ENCODE results near the gene SOS1. TPM values are rescaled to one million over a fixed set of nuclear protein-coding genes. Genes with fewer than 3 reads are reported as not detected.

SOS1 gene
- total and polyA plus RNA-seq, 4 donors = 3.9 to 97.6 (median 14.6) TPM

GRCh38 chr2:39114771-39115170 lies 6.1 kb downstream of the SOS1 start:
- Histone ChIP-seq H3K27ac (ENCODE audit: low read depth in 1 of 2, low read length in 1 of 2) (no peak overlapping the region), H3K27me3 (ENCODE audit: control insufficient read depth in 3 of 3, insufficient read depth in 3 of 3, low read length in 2 of 3) (no peaks in the 10 kb centered on the region), H3K36me3 (ENCODE audit: control insufficient read depth in 4 of 4, insufficient read depth in 4 of 4, low read length in 4 of 4) (peaks cover 0 to 8% (median 3%) of the 10 kb centered on the region in 4 donors), H3K4me1 (ENCODE audit: control insufficient read depth in 5 of 5, insufficient read depth in 5 of 5, low read length in 5 of 5) (peaks cover 0 to 18% (median 11%) of the 10 kb centered on the region in 5 donors), H3K4me3 (no peak overlapping the region), H3K9ac (ENCODE audit: insufficient read depth in 1 of 2, low read length in 2 of 2) (no peak overlapping the region), H3K9me3 (ENCODE audit: control insufficient read depth in 4 of 4, insufficient read depth in 3 of 4, low read length in 3 of 4) (no peaks in the 10 kb centered on the region)
- DNase-seq = no peak
- no peak for ATAC-seq (ENCODE audit: insufficient read depth, low FRiP score)
- 84 to 88% methylated on average over 3 of the region's 3 CpGs for WGBS, 2 donors
- no peak for TF ChIP-seq CTCF (IDR thresholded peaks at IDR 0.05; ENCODE audit: control extremely low read depth, extremely low read depth)

GRCh38 chr2:39109537-39109936 lies 11.3 kb downstream of the SOS1 start:
- H3K27ac ChIP-seq (ENCODE audit: low read depth in 1 of 2, low read length in 1 of 2) = no peak overlapping the region
- no peaks in the 10 kb centered on the region for H3K9me3 ChIP-seq (ENCODE audit: control insufficient read depth in 4 of 4, insufficient read depth in 3 of 4, low read length in 3 of 4)
- peaks cover 0 to 7% (median 4%) of the 10 kb centered on the region in 5 donors for H3K4me1 ChIP-seq (ENCODE audit: control insufficient read depth in 5 of 5, insufficient read depth in 5 of 5, low read length in 5 of 5)
- 39 to 90% methylated on average over 1 of the region's 1 CpG for WGBS, 2 donors
- no peak overlapping the region for H3K4me3 ChIP-seq
- no peaks in the 10 kb centered on the region for H3K27me3 ChIP-seq (ENCODE audit: control insufficient read depth in 3 of 3, insufficient read depth in 3 of 3, low read length in 2 of 3)
- ATAC-seq (ENCODE audit: insufficient read depth, low FRiP score) = no peak
- no peak for DNase-seq
- no peak for TF ChIP-seq CTCF (IDR thresholded peaks at IDR 0.05; ENCODE audit: control extremely low read depth, extremely low read depth)
- no peak overlapping the region for H3K9ac ChIP-seq (ENCODE audit: insufficient read depth in 1 of 2, low read length in 2 of 2)
- H3K36me3 ChIP-seq (ENCODE audit: control insufficient read depth in 4 of 4, insufficient read depth in 4 of 4, low read length in 4 of 4) = peaks cover 0 to 7% (median 2%) of the 10 kb centered on the region in 4 donors

- DNase-seq (no peak), ATAC-seq (ENCODE audit: insufficient read depth, low FRiP score) (no peak)
- H3K36me3 ChIP-seq (ENCODE audit: control insufficient read depth in 4 of 4, insufficient read depth in 4 of 4, low read length in 4 of 4) = peaks cover 0 to 7% (median 2%) of the 10 kb centered on the region in 4 donors
- H3K4me1 ChIP-seq (ENCODE audit: control insufficient read depth in 5 of 5, insufficient read depth in 5 of 5, low read length in 5 of 5) = peaks cover 0 to 7% (median 4%) of the 10 kb centered on the region in 5 donors
- no peak overlapping the region for H3K27ac ChIP-seq (ENCODE audit: low read depth in 1 of 2, low read length in 1 of 2)
- 69 to 70% methylated on average over 1 of the region's 1 CpG for WGBS, 2 donors
- no peaks in the 10 kb centered on the region for H3K9me3 ChIP-seq (ENCODE audit: control insufficient read depth in 4 of 4, insufficient read depth in 3 of 4, low read length in 3 of 4)
- H3K27me3 ChIP-seq (ENCODE audit: control insufficient read depth in 3 of 3, insufficient read depth in 3 of 3, low read length in 2 of 3) = no peaks in the 10 kb centered on the region
- no peak for TF ChIP-seq CTCF (IDR thresholded peaks at IDR 0.05; ENCODE audit: control extremely low read depth, extremely low read depth)
- no peak overlapping the region for H3K9ac ChIP-seq (ENCODE audit: insufficient read depth in 1 of 2, low read length in 2 of 2)
- H3K4me3 ChIP-seq = no peak overlapping the region
Measured at GRCh38 chr2:39108377-39108776, 12.5 kb downstream of the SOS1 start.

GRCh38 chr2:39107724-39108273 lies 13.1 kb downstream of the SOS1 start:
- Histone ChIP-seq H3K9me3 (ENCODE audit: control insufficient read depth in 4 of 4, insufficient read depth in 3 of 4, low read length in 3 of 4) (no peaks in the 10 kb centered on the region), H3K9ac (ENCODE audit: insufficient read depth in 1 of 2, low read length in 2 of 2) (no peak overlapping the region), H3K27me3 (ENCODE audit: control insufficient read depth in 3 of 3, insufficient read depth in 3 of 3, low read length in 2 of 3) (no peaks in the 10 kb centered on the region), H3K4me1 (ENCODE audit: control insufficient read depth in 5 of 5, insufficient read depth in 5 of 5, low read length in 5 of 5) (peaks cover 0 to 7% (median 4%) of the 10 kb centered on the region in 5 donors), H3K27ac (ENCODE audit: low read depth in 1 of 2, low read length in 1 of 2) (no peak overlapping the region), H3K4me3 (no peak overlapping the region), H3K36me3 (ENCODE audit: control insufficient read depth in 4 of 4, insufficient read depth in 4 of 4, low read length in 4 of 4) (peaks cover 0 to 7% (median 3%) of the 10 kb centered on the region in 4 donors)
- TF ChIP-seq CTCF (IDR thresholded peaks at IDR 0.05; ENCODE audit: control extremely low read depth, extremely low read depth) = no peak
- ATAC-seq (ENCODE audit: insufficient read depth, low FRiP score) (no peak), DNase-seq (no peak)
- 68 to 90% methylated on average over 2 of the region's 2 CpGs for WGBS, 2 donors
